Inferior parietal cortex (tissue), 1 donor: ENCODE measurements around the gene HOXB5.

Experiments
- DNase-seq: peaks from one replicate; pipeline ENCODE4 v3.0.0-alpha.2; 2016; ENCODE audit errors: extremely low spot score

Gene HOXB5

DNA sequence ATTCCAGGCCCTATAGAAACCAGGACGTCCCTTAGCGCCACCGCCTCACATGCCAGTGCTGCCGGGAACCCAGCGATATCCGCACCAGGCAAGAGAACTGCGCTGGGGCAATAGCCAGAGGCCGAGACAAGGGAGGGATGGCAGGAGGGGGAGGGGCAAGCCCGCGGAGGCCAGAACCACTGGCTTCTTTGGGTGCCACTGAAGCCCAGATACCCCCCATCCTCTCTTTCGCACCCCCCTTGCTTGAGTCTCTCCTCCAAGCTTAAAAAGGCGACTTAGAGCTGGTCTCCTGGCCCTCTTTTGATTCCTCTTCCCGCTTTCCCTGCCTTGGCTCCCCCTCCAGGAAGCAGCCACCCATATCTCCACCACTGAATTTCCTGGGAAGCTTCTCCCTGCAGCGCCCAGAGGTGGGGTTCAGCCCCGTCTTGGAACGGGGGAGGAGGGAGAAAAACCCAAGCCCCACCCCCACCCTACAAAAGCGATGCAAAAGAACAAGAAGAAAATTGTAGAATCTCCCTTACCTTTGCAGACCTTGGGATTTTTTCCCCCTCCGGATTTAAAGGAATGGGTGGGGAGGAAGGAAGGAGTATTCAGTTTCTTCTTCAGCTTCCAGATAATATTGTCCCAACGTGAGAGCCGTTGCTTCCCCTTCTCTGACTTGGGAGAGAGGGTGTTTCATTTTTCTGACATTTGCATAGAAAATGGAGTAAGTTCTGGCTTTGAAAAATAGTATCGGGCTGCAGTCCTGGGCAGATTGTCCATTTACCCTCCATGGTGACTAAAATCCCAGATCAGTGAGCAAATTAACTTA, 10.6 kb upstream of the HOXB5 start:
- DNase-seq = no peak

GRCh38 chr17:48601539-48602425, 8.2 kb upstream of the HOXB5 start:
- no peak for DNase-seq

DNA sequence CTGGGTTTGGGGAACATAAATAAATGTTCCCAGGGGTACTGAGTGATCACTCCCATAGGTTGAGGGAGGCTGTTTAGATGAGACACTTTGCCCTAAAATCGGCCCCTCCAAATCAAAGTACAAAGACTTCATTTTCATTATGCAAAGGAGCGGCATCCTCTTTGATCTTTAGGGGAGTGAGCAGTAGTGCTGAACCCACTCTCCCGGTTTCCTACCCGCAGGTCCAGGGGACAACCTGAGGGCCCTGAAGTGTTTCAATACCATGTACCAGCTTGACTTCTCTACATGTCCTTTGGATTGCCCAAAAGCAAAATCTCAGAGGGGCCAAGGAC, 7.6 kb upstream of the HOXB5 start:
- DNase-seq = no peak

DNA sequence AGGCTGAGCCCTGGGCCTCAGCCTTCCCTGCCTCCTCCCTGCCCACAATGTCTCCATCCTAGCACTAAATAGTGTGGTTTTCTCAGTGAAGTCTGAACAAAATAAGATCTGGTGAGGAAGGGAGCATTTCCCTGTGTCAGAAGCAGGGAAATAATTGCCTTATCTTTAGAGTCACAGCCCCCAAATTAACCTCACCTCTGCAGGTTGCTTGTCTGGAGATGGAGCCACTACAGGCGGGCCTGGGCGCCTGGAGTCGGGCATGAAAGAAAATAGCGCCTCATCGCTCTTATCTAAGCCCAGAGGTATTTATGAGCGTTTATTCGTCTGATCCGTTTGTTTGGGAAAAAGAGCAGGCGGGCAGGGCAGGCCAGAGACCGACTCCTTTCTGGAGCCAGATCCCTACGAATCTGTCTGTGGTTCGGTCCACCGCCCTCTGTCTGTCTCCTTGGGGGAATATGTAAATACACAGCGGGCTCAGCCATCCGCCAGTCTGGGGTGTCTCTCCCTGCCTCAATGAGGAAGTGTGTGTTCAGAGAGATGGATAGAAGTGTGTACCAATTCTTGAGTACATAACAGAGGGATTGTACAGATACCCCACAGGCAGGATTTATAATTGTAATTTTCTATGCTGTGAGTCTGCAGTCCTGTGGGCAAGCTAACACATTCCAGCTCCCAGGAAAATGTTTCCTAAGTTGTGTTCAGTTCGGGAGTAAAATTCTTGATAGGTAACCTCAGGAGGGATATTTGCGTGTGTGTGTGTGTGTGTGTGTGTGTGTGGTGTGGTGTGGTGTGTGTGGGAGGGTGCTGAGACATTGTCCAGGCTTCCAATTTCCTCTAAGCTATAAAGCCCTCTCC, 6.9 kb upstream of the HOXB5 start:
- DNase-seq = no peak

DNA sequence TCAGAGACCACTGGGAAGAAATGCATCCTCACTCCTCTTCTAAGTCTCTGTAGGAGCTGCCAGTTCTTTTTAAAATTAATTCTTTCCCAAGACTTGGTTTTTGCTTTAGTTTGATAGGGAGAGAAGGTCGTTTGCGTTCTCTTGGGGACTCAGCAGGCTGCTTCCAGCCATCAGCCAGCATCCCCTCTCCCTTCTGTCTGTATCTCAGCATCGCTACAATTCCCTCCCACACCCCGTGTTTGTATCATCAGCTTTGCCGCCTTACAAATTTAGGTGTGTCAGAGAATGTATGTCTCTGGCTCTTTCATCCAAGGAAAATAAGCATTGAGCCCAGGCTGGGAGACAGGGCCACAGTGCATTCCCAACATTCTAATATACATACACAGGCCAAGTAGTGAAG, 5.8 kb upstream of the HOXB5 start:
- no peak for DNase-seq

GRCh38 chr17:48598736-48599135, 5.2 kb upstream of the HOXB5 start:
- DNase-seq = no peak

- DNase-seq = no peak
Observed at GRCh38 chr17:48597778-48598631, 4.4 kb upstream of the HOXB5 start.

DNA sequence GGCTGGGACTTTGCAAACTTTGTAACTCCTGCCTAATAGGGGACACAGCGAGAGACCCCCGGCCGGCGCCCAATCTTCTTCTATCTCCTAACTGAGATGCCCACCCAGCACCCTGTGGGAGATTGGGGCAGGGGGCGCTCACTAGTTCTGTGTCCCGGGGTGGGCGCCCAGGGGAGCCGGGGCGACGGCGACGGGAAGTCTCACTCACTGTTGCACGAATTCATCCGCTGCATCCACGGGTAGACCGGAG, 3.9 kb upstream of the HOXB5 start:
- DNase-seq = no peak

DNA sequence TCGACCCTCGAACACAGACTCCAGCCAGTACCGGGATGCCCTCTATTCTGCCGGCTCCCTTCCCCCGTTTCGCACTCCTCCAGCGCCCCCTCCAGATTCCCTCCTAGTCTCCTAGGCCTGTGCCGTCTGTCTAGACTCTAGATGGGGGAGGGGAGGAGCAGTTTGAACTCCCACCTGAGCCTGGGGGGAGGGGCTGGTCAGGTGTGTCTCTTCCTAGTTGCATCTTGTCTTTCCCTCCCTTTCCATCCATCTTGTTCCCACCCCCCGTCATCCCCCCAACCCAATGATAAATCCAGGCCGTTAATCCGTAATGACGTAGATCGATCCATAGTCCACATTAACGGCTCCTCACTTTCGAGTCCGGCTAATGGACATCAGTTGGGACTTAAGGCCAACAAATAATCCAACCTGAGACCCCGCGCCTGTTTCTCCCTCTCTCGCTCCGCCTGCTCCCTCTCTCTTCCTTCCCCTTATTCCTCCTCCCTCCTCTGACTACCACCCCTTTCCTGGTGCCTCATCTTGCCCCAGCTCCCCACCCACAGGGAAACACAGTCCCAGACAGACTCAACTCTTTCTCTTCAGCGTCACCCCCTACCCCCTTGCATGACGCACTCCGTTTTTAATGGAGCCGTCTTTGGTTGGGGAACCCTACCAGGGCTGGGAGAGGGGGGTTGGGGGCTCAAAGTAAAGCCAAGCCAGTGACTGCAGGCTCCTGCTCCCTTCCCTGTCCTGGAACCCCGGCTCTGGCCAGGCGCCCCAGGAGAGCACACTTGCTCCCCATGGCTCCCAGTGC, 3.4 kb upstream of the HOXB5 start:
- no peak for DNase-seq

- no peak for DNase-seq
Observed at GRCh38 chr17:48596000-48596734, 2.6 kb upstream of the HOXB5 start.

- no peak for DNase-seq
Observed at GRCh38 chr17:48595278-48595999, 1.9 kb upstream of the HOXB5 start.

GRCh38 chr17:48594538-48595277, 1.1 kb upstream of the HOXB5 start:
- DNase-seq = no peak

GRCh38 chr17:48593840-48594537, 410 bp upstream of the HOXB5 start:
- DNase-seq = no peak

DNA sequence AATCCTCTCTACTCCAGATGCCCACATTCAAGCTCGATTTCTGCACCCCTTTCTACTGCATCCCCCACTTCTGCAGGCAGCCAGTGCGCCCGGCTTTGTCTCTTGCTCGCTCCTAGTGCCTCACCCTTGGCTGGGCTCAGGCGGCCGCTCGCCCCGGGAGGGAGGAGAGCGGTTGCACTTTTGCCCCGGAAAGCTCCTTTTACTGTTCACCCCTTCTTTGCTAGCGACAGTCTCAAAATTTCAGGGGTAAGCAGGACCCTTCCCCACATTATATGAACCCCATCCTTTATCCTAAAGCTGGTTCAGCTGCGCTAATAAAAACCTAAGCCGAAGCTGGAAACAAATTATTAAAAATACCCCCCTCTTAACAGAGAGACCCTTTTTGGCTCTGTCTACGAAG, 1.0 kb downstream of the HOXB5 start:
- DNase-seq = no peak

DNA sequence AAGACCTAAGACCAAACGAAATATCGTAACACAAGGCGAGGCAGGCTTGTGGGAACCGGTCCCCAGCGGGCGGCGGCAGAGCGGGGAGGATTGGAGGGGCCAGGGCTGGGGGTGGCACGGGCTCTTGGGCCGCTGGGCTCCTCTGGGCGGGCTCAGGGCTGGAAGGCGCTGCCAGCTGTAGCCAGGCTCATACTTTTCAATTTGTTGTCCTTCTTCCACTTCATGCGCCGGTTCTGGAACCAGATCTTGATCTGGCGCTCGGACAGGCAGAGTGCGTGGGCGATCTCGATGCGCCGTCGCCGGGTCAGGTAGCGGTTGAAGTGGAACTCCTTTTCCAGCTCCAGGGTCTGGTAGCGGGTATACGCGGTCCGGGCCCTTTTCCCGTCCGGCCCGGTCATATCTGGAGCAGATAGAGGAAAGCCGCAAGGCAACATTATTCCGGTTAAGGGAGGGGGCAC, 1.5 kb downstream of the HOXB5 start:
- no peak for DNase-seq

DNA sequence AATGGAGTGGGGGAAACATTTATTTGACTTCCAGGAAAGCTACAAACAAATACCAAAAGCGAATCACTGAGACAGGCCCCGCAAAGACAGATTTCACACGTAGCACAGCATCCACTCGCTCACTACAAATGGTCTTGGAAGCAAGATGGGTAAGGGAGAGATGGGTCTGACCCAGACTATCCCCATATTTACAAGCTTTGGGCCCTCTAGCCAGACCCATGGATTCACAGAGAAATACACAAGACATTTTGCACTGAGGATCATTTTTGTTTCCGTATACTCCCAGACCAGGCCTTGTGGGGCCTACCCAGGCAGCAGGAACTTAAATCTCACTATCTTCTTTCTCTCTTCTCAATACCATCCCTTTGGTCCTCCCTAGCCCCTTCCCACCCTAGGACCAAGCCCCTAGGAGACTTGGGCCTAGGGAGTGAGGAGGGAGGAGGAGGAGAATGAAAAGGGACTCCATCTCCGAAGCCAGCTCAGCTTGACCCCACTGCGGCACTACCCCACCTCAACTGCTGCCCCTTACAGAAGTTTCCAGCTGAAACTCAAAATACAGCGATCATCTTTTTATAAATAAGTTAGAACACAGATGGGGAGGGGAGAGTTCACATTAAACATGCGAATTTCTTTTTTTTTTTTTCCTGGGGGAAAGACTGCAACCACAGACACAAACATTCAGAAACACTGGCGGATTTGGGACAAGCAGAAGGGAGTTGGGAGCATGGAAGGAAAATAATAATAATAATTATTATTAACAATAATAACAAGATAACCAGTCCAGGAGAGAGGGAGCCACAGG, 2.1 kb downstream of the HOXB5 start:
- DNase-seq = no peak

DNA sequence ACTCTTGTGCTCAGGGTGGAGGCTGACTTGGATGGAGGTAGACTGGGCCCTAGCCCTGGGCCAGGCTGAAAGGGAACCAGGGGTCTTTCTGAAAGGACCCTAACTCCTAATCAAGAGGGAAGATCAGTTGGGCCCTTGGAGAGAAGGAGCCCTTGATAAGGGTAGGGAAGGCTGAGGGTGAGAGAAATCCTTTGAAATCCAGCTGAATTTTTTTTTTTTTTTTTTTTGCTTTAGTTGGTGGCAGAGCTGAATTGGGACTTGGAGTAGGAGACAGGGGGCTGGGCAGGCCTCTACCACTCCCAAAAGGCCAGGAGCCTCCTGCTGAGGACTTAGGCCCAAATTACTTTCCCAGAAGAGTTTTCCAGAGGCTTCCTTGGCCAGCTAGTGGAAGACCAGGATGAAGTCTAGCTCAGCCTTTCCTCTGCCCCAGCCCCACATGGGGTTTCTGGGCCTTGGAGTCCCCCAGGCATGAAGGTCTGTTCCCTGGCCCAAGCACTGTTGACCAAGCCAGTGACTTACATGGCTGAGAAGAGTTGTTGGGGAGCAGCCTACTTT, 2.9 kb downstream of the HOXB5 start:
- DNase-seq = no peak
